OCI-M1 (cell line): ENCODE data around the gene PGBD1.
A peak's percentile ranks its signal among the peaks of the same experiment; 100 is the strongest.

Source experiments
- DNase-seq: peaks from one replicate; lab custom pipeline; 2025; lab: John Stamatoyannopoulos, UW

PGBD1 gene

GRCh38 chr6:28335040-28335563 lies 53.7 kb downstream of the PGBD1 start:
- DNase-seq: peak; percentile 100

- peak; percentile 99 for DNase-seq
Observed at GRCh38 chr6:28335564-28336283, 54.4 kb downstream of the PGBD1 start, which contains the start of gene ZSCAN31. ZSCAN31 (minus strand) TSS chr6:28336148; CDS start chr6:28329683, 6,465 bp downstream.

- DNase-seq: peak; percentile 98
Observed at GRCh38 chr6:28336284-28337120, 55.1 kb downstream of the PGBD1 start.

- peak; percentile 75 for DNase-seq
Observed at GRCh38 chr6:28337121-28337520, 55.7 kb downstream of the PGBD1 start.

GRCh38 chr6:28340310-28341095 lies 59.1 kb downstream of the PGBD1 start:
- peak; percentile 37 for DNase-seq

- DNase-seq: peak; percentile 68
Observed at GRCh38 chr6:28343898-28344677, 62.7 kb downstream of the PGBD1 start.

GRCh38 chr6:28345201-28345600 lies 63.8 kb downstream of the PGBD1 start:
- DNase-seq: no peak

- peak; percentile 62 for DNase-seq
Observed at GRCh38 chr6:28347119-28347518, 65.7 kb downstream of the PGBD1 start.

GRCh38 chr6:28349344-28349891 lies 68.0 kb downstream of the PGBD1 start:
- DNase-seq: no peak

- DNase-seq: peak; percentile 97
Observed at GRCh38 chr6:28349892-28350737, 68.7 kb downstream of the PGBD1 start, which contains the start of gene ZKSCAN3. ZKSCAN3 (plus strand) TSS chr6:28349947; CDS start chr6:28359587, 9,640 bp downstream.

- DNase-seq: peak; percentile 69
Observed at GRCh38 chr6:28351087-28351486, 69.7 kb downstream of the PGBD1 start.

GRCh38 chr6:28351493-28351925 lies 70.1 kb downstream of the PGBD1 start:
- DNase-seq: no peak
